ENCODE measurements around the gene PTGFR.

PTGFR gene

GRCh38 chr1:78587211-78587610 is 96.4 kb downstream of the PTGFR start:
- TF ChIP-seq CTCF (IDR thresholded peaks at IDR 0.05; ENCODE audit: insufficient read depth, low read length, poor library complexity, severe bottlenecking) = no peak
- H3K4me3 ChIP-seq (replicated peaks; ENCODE audit: low read depth, low read length) = no peak overlapping the region
- DNase-seq (ENCODE audit: extremely low read depth, insufficient read length) = no peak
- no peaks in the 10 kb centered on the region for H3K27me3 ChIP-seq (replicated peaks; ENCODE audit: control insufficient read depth, insufficient read depth, low read length)
- H3K36me3 ChIP-seq (ENCODE audit: control insufficient read depth, insufficient read depth, low read length) = no peaks in the 10 kb centered on the region

Measured in GM06990 (cell line).